ENCODE data around the gene GPR89B.
"Not testable (repeated sequence)": the region's sequence is repeated elsewhere in the genome, so short reads cannot be mapped to it uniquely, and the experiment has no call there.

GPR89B gene

GRCh38 chr1:148037850-148038461 lies 109.7 kb downstream of the GPR89B start:
- DNase-seq, result not testable (repeated sequence)

- DNase-seq, result peak in 1 of 4 experiments; percentile 49
Measured at GRCh38 chr1:148038462-148039333, 110.5 kb downstream of the GPR89B start.

Data from activated CD4-positive, CD25-positive, alpha-beta regulatory T cell (primary cell).